KBM-7 (cell line): Measurements from ENCODE around the gene RUNX3.

ENCODE experiments used
- DNase-seq: peaks from one replicate; pipeline ENCODE4 v3.0.0-alpha.2; 2015
- in situ Hi-C: fragments of 300-500 bp; cut with MboI; formaldehyde crosslinking; loops from 2 replicates; pipeline ENCODE4 v1.14.3; 2020; ENCODE audit warnings: low sequenced_read_pairs, low pct_unique_long_range_greater_than_20kb, mixed read lengths

The RUNX3 gene

DNA sequence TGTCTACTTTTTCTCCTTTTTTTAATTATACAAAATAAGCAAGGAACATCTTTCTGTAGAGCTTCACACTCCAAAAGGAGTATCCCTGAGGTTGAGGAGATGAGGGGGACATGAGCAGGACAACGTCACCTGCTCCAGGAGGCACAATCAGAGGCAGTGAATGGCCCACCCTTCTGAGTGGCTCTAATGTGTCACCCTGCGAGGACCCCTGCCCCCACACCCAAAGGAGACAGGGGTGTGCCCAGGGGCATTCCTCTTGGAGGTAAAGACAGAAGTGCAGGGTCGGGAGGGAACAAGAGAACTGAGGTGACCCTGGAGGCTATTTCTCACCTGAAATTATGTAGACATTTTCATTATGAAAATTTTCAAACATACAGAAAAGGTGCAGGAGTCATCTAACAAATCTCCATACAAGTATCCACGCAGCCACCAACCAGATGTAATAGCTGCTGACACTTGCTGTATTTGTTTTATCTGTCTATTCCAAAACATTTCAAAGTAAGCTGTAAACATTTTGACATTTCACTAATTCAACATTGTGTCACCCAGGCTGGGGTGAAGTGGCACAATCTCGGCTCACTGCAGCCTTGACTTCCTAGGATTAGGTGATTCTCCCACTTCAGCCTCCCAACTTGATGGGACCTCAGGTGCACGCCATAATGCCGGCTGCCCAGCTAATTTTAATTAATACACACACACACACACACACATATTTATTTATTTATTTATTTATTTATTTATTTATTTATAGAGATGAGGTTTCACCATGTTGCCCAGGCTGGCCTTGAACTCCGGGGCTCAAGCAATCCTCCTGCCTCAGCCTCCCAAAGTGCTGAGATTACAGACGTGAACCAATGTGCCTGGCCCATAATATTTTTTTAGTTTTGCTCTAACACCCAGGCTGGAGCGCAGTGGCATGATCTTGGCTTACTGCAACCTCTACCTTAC is 70.7 kb downstream of the RUNX3 start:
- no peak for DNase-seq
- in situ Hi-C loops, result no loop called here

GRCh38 chr1:24858277-24858676 is 71.8 kb downstream of the RUNX3 start:
- no peak for DNase-seq
- in situ Hi-C loops, result no loop called here

DNA sequence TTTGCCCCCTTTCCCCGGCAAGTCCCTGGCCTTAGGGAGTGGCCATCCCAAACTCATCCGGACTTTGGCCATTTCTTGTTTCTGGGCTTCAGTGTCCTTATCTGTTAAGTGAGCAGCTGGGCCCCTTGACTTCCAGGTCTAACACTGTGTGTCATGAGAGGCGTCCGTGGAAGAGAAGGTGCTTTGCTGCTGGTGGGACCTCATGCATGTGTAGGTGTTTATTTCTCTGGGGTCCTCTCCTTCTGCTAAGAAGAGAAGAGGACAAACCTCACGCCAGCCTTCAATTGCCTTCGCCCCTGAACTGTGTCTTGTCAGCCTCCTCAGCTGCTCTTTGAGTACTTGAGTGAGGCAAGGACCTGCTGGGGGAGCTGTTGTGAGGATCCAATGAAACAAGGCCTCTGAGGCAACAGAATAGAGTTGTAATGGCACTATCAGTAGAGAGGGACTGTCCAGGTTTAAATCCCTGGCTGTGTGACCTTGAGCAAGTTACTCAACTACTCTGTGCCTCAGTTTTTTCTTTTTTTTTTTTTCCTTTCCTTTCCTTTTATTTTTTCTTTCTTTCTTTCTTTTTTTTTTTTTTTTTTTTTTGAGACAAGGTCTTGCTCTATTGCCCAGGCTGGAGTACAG is 72.5 kb downstream of the RUNX3 start:
- in situ Hi-C loops, result no loop called here
- no peak for DNase-seq

GRCh38 chr1:24856787-24857506 is 73.1 kb downstream of the RUNX3 start:
- in situ Hi-C loops, result no loop called here
- DNase-seq, result no peak

- no peak for DNase-seq
- in situ Hi-C loops, result no loop called here
Measured at GRCh38 chr1:24855474-24855873, 74.6 kb downstream of the RUNX3 start.

DNA sequence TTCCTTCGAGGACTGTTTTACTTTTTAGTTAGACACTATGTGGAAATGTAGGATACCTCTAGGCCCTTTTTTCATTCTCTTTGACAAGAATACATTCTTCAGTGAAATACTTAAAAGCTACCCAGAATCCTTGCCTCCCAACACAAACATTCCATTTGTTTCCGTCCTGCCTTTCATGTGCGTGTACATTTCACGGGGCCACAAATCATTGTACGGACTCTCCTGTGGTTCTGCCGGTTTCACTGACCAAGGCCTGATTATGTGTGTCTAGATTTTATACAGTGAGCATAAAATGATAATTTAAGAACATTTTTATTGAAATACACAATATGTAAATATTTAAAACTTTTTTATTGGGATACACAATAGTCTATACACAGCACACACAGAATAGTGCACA is 76.4 kb downstream of the RUNX3 start:
- no peak for DNase-seq
- in situ Hi-C loops, result no loop called here

- no peak for DNase-seq
- in situ Hi-C loops, result no loop called here
Measured at GRCh38 chr1:24850328-24850920, 79.7 kb downstream of the RUNX3 start.

- DNase-seq, result peak; percentile 68
- in situ Hi-C loops, result loop anchor here (25.0 kb wide), 1 partner anchor 162 kb away; no protein-coding TSS in a partner anchor
Measured at GRCh38 chr1:24849672-24850295, 80.3 kb downstream of the RUNX3 start.
